CD14-positive monocyte (primary cell): ENCODE results near the gene RLBP1. TPM values are rescaled to one million over a fixed set of nuclear protein-coding genes. Genes with fewer than 3 reads are reported as not detected.

Experiments used
- DNase-seq, 3 donors: peaks; one replicate each; pipeline ENCODE4 v3.0.0-alpha.2; 2011 to 2022
- H2AFZ ChIP-seq: 2 replicates; pipeline ENCODE4 v1.6.0; 2012; ENCODE audit warnings: mild to moderate bottlenecking, low read depth, low read length, inconsistent platforms; ENCODE audit not compliant: insufficient read depth, poor library complexity, severe bottlenecking
- H3K27ac ChIP-seq, 2 donors: 1 replicate in 1 of 2; 2 replicates in 1 of 2; pipeline ENCODE4 v1.5.1; 2012 to 2013; ENCODE audit warnings: low read length in 2 of 2, control low read depth in 1 of 2, inconsistent platforms in 1 of 2, low read depth in 1 of 2, mild to moderate bottlenecking in 1 of 2
- H3K27me3 ChIP-seq, 2 donors: one replicate each; pipeline versions ENCODE4 v1.6.0 to v1.6.1; 2011 to 2013; ENCODE audit warnings: low read length in 2 of 2; ENCODE audit not compliant: control insufficient read depth in 2 of 2, insufficient read depth in 2 of 2
- H3K36me3 ChIP-seq, 2 donors: replicated peaks in 1 of 2; 1 replicate in 1 of 2; 2 replicates in 1 of 2; pipeline versions ENCODE4 v1.5.1 to v1.6.1; 2012 to 2013; ENCODE audit warnings: low read length in 2 of 2, control low read depth in 1 of 2, inconsistent platforms in 1 of 2, mild to moderate bottlenecking in 1 of 2; ENCODE audit not compliant: insufficient read depth in 2 of 2, control insufficient read depth in 1 of 2
- H3K4me1 ChIP-seq, 2 donors: 1 replicate in 1 of 2; 2 replicates in 1 of 2; pipeline versions ENCODE4 v1.5.1 to v1.6.1; 2012 to 2013; ENCODE audit warnings: low read length in 2 of 2, control low read depth in 1 of 2, inconsistent platforms in 1 of 2, mild to moderate bottlenecking in 1 of 2, moderate library complexity in 1 of 2; ENCODE audit not compliant: insufficient read depth in 2 of 2, control insufficient read depth in 1 of 2
- H3K4me2 ChIP-seq: replicated peaks from 2 replicates; pipeline ENCODE3; 2012; ENCODE audit warnings: low read length, moderate library complexity, mild to moderate bottlenecking; ENCODE audit not compliant: poor library complexity, severe bottlenecking; ENCODE audit errors: extremely low read depth
- H3K4me3 ChIP-seq, 3 experiments: fragments of 200-600 bp in 1 of 3; sonication (generic) in 1 of 3; replicated peaks in 1 of 3; 1 replicate in 2 of 3; 2 replicates in 1 of 3; pipeline ENCODE4 v1.5.1; 2011 to 2013; ENCODE audit warnings: low read length in 3 of 3, mild to moderate bottlenecking in 3 of 3, control low read depth in 2 of 3, low read depth in 2 of 3, inconsistent platforms in 1 of 3, moderate library complexity in 1 of 3
- H3K79me2 ChIP-seq: 2 replicates; pipeline ENCODE4 v1.6.0; 2012; ENCODE audit warnings: mild to moderate bottlenecking, control low read depth, inconsistent platforms, low read length, moderate library complexity; ENCODE audit not compliant: insufficient read depth
- H3K9ac ChIP-seq: 2 replicates; pipeline ENCODE4 v1.6.0; 2017; ENCODE audit warnings: low read length, mild to moderate bottlenecking; ENCODE audit not compliant: insufficient read depth, poor library complexity, severe bottlenecking
- H3K9me3 ChIP-seq, 2 donors: replicated peaks in 1 of 2; 1 replicate in 1 of 2; 2 replicates in 1 of 2; pipeline versions ENCODE4 v1.5.1 to v1.6.1; 2012 to 2013; ENCODE audit warnings: low read length in 2 of 2, control low read depth in 1 of 2; ENCODE audit not compliant: control insufficient read depth in 1 of 2, insufficient read depth in 1 of 2
- H4K20me1 ChIP-seq: 2 replicates; pipeline ENCODE4 v1.6.0; 2012; ENCODE audit warnings: mild to moderate bottlenecking, low read length, control low read depth, moderate library complexity; ENCODE audit not compliant: insufficient read depth
- H3K27ac Mint-ChIP-seq, 7 donors: one replicate each; pipeline ENCODE4 v1.8.0; 2020; ENCODE audit warnings: mild to moderate bottlenecking in 7 of 7, mixed read lengths in 7 of 7, moderate library complexity in 6 of 7, inconsistent platforms in 2 of 7
- H3K27me3 Mint-ChIP-seq, 3 donors: one replicate each; pipeline ENCODE4 v1.8.0; 2021 to 2022; ENCODE audit warnings: low read depth in 3 of 3, mild to moderate bottlenecking in 3 of 3, mixed read lengths in 3 of 3, moderate library complexity in 3 of 3, inconsistent platforms in 1 of 3
- H3K36me3 Mint-ChIP-seq, 2 donors: one replicate each; pipeline ENCODE4 v1.8.0; 2020; ENCODE audit warnings: mixed read lengths in 2 of 2, inconsistent platforms in 1 of 2, mild to moderate bottlenecking in 1 of 2
- H3K4me1 Mint-ChIP-seq: one replicate; pipeline ENCODE4 v1.8.0; 2020; ENCODE audit warnings: mild to moderate bottlenecking, mixed read lengths
- H3K4me3 Mint-ChIP-seq, 2 donors: one replicate each; pipeline ENCODE4 v1.8.0; 2020; ENCODE audit warnings: mild to moderate bottlenecking in 2 of 2, mixed read lengths in 2 of 2, moderate library complexity in 1 of 2
- H3K9me3 Mint-ChIP-seq, 7 donors: one replicate each; pipeline ENCODE4 v1.8.0; 2020 to 2022; ENCODE audit warnings: mixed read lengths in 7 of 7, mild to moderate bottlenecking in 6 of 7, moderate library complexity in 6 of 7, inconsistent platforms in 2 of 7
- WGBS: methylation state at CpG from one replicate; pipeline ENCODE4 v1.1.5; 2013; ENCODE audit warnings: missing lambda C conversion rate; ENCODE audit not compliant: insufficient coverage; 5-methylcytosine and 5-hydroxymethylcytosine counted together
- intact Hi-C, 2 donors: fragments of 100-400 bp; cut with micrococcal nuclease; formaldehyde crosslinking; loops; one replicate each; pipeline versions ENCODE4 v1.15.0 to v1.15.1; 2023
- polyA plus RNA-seq, 3 donors: library from polyadenylated mRNA; depleted of rRNA in 1 of 3; unstranded in 2 of 3; stranded (reverse) in 1 of 3; fragments of 300-500 nt in 2 of 3; fragments of >200 nt in 1 of 3; fragmentation: Illumina TruSeq in 2 of 3; gene quantifications; 1 replicate in 2 of 3; 2 replicates in 1 of 3; pipeline ENCODE4 v1.2.3, GENCODE V29; 2012 to 2021
- TF ChIP-seq, protein P1 (sequence below): fragments of 200-600 bp; IDR thresholded peaks from one replicate; pipeline ENCODE4 v1.8.0; 2022; ENCODE audit warnings: antibody characterized with exemption, mild to moderate bottlenecking

The RLBP1 gene
- polyA plus RNA-seq, 3 donors = not detected

DNA sequence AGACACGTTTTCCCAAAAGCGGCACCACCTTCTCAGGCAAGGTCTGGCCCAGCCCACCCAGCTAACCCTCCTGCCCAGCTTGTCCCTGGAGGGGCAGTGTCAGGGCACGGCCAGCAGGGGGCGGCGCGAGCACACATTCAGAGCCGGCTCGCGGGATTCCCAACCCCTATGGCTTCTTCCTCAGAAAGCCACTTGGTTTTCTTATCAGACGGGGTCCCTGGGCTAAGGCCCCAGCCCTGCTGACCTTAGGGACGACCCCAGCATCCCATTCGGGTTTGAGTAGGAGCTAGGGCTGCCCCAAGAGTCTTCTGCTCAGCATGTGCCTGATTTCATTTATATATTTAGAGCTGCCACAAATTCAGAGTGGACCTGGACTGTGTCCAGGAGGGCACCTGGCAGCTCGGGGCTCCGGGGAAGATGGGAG is 14.5 kb downstream of the RLBP1 start:
- H3K79me2 ChIP-seq = no peaks in the 10 kb centered on the region
- TF ChIP-seq, protein P1, sequence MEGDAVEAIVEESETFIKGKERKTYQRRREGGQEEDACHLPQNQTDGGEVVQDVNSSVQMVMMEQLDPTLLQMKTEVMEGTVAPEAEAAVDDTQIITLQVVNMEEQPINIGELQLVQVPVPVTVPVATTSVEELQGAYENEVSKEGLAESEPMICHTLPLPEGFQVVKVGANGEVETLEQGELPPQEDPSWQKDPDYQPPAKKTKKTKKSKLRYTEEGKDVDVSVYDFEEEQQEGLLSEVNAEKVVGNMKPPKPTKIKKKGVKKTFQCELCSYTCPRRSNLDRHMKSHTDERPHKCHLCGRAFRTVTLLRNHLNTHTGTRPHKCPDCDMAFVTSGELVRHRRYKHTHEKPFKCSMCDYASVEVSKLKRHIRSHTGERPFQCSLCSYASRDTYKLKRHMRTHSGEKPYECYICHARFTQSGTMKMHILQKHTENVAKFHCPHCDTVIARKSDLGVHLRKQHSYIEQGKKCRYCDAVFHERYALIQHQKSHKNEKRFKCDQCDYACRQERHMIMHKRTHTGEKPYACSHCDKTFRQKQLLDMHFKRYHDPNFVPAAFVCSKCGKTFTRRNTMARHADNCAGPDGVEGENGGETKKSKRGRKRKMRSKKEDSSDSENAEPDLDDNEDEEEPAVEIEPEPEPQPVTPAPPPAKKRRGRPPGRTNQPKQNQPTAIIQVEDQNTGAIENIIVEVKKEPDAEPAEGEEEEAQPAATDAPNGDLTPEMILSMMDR = peak; percentile 99
- 0% methylated on average over 11 of the region's 14 CpGs for WGBS
- H3K9me3 Mint-ChIP-seq = no peaks in the 10 kb centered on the region
- peak; percentile 34 to 70 (median 56) for DNase-seq
- H3K4me1 Mint-ChIP-seq = peaks cover 6% of the 10 kb centered on the region
- H3K27ac Mint-ChIP-seq = no peak overlapping the region
- H3K9ac ChIP-seq = no peak overlapping the region
- no peak overlapping the region for H3K4me3 Mint-ChIP-seq
- peaks cover 5 to 8% of the 10 kb centered on the region in 2 donors for H3K36me3 Mint-ChIP-seq
- no peaks in the 10 kb centered on the region for H3K9me3 ChIP-seq
- peaks cover 0 to 9% (median 2%) of the 10 kb centered on the region in 3 donors for H3K27me3 Mint-ChIP-seq
- peak overlapping the region; percentile 11 for H3K4me2 ChIP-seq
- intact Hi-C loops = loop anchor here in 1 of 2 donors (5.0 kb wide), 1 partner anchor 35 kb away; the partner anchor contains the start of gene FANCI
- H3K27me3 ChIP-seq = no peaks in the 10 kb centered on the region
- H3K4me1 ChIP-seq = peaks cover 3% of the 10 kb centered on the region in 2 donors
- H3K4me3 ChIP-seq = no peak overlapping the region
- no peaks in the 10 kb centered on the region for H4K20me1 ChIP-seq
- no peak overlapping the region for H2AFZ ChIP-seq
- peaks cover 0 to 1% of the 10 kb centered on the region in 2 donors for H3K36me3 ChIP-seq
- H3K27ac ChIP-seq = no peak overlapping the region

DNA sequence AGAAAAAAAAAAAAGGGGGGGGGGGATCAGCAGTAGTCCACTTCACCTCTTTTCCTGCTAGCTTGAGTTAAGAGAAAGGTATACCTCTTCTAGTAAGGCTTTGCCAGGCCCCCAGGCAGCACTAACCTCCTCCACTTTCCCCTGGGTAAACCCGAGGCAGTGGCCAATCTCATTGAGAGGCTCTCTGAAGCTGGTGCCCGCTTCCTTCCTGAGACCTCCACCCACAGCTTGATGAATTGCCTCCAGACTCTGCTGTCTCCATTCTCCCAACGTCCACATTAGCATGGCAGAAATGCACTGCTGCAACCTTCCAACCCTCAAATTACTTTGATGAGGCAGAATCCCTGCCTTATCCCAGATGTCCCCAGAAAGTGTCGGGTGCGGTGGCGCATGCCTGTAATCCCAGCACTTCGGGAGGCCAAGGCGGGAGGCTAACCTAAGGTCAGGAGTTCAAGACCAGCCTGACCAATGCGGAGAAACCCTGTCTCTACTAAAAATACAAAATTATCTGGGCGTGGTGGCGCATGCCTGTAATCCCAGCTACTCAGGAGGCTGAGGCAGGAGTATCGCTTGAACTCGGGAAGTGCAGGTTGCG is 15.3 kb downstream of the RLBP1 start:
- DNase-seq = no peak
- Histone ChIP-seq H3K36me3 (peaks cover 2 to 10% of the 10 kb centered on the region in 2 donors), H3K9me3 (no peaks in the 10 kb centered on the region), H3K79me2 (no peaks in the 10 kb centered on the region), H4K20me1 (no peaks in the 10 kb centered on the region), H3K9ac (no peak overlapping the region), H3K4me1 (peaks cover 3% of the 10 kb centered on the region in 2 donors), H3K4me3 (no peak overlapping the region), H3K27me3 (no peaks in the 10 kb centered on the region), H2AFZ (no peak overlapping the region), H3K4me2 (no peak overlapping the region), H3K27ac (no peak overlapping the region)
- Mint-ChIP-seq H3K27ac (no peak overlapping the region), H3K4me1 (peaks cover 6% of the 10 kb centered on the region), H3K27me3 (peaks cover 0 to 9% (median 2%) of the 10 kb centered on the region in 3 donors), H3K9me3 (no peaks in the 10 kb centered on the region), H3K36me3 (peaks cover 13 to 16% of the 10 kb centered on the region in 2 donors), H3K4me3 (no peak overlapping the region)
- intact Hi-C loops = loop anchor here in 1 of 2 donors (5.0 kb wide), 1 partner anchor 36 kb away; the partner anchor contains the start of gene FANCI
- TF ChIP-seq, protein P1 = no peak
- WGBS = 62% methylated on average over 9 of the region's 14 CpGs
